COLO668 (cell line): ENCODE results near the gene GRHL1.
"Not testable (repeated sequence)": the region's sequence is repeated elsewhere in the genome, so short reads cannot be mapped to it uniquely, and the experiment has no call there.

Source experiments
- DNase-seq: peaks from one replicate; lab custom pipeline; 2025; ENCODE audit not compliant: unreplicated experiment; lab: John Stamatoyannopoulos, UW

GRHL1 gene

GRCh38 chr2:10022966-10023662 lies 71.6 kb downstream of the GRHL1 start:
- no peak for DNase-seq

GRCh38 chr2:10026940-10027569 lies 75.6 kb downstream of the GRHL1 start:
- no peak for DNase-seq

GRCh38 chr2:10027660-10028330 lies 76.3 kb downstream of the GRHL1 start:
- DNase-seq, result no peak

DNA sequence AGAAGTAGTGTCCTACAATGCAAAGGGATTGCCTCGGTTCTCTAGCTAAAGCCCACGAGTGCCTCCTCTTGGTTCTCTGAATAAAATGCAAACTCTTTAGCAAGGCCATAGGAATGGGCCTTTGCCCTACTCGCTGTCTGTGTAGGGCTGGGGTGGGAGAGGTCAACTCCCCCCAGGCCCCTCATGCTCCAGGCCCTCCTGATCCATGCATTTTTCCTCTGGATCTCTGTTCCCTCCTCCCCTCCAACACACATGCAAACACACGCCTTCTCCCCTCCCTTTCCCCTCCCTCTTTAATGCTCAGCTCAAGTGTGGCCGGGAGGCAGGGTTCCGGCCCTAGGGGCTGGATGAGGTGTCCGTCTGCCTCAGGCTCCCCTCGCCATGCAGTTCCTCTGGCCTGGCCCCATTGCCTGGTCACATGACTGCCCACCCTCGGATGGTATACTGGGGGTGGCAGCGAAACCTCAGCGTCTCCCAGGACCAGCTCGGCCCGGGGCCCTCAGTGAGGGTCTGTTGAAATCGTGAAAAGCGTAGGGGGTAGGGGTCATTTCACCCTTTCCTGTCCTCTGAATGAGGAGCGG lies 77.0 kb downstream of the GRHL1 start:
- no peak for DNase-seq

- no peak for DNase-seq
Measured at GRCh38 chr2:10028988-10029874, 77.7 kb downstream of the GRHL1 start.

- DNase-seq, result no peak
Measured at GRCh38 chr2:10029875-10030223, 78.4 kb downstream of the GRHL1 start.

- peak; percentile 26 for DNase-seq
Measured at GRCh38 chr2:10030311-10030736, 78.8 kb downstream of the GRHL1 start.

DNA sequence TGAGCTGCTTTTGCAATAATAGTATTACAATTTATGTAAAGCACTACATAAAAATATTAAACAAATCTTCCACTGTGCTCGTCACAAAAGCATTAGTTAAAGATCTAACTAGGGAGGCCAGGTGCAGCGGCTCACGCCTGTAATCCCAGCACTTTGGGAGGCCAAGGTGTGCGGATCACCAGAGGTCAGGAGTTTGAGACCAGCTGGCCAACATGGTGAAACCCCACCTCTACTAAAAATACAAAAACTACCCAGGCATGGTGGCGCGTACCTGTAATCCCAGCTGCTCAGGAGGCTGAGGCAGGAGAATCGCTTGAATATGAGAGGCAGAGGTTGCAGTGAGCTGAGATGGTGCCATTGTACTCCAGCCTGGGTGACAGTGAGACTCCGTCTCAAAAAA lies 79.3 kb downstream of the GRHL1 start:
- DNase-seq, result not testable (repeated sequence)

- DNase-seq, result no peak
Measured at GRCh38 chr2:10031886-10032745, 80.6 kb downstream of the GRHL1 start.

DNA sequence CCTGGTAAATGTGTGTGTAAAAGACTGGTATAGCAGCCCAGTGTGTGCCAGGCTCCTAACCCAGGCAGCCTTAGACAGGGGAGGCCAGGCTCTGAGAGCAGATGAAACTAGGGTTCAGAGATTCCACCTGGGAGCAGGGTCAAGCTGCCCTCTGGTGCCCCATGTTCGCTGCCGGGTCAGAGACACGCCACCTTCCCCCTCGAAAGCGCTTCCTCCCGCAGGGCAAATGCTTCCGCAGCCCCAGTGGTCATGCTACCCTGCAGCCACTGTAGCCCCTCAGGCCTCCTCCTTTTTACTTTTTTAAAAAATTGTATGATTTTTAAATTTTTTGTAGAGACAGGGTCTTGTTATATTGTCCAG lies 81.2 kb downstream of the GRHL1 start:
- DNase-seq, result no peak

GRCh38 chr2:10033251-10034006 lies 81.9 kb downstream of the GRHL1 start:
- no peak for DNase-seq

- no peak for DNase-seq
Measured at GRCh38 chr2:10034333-10035052, 83.0 kb downstream of the GRHL1 start.

DNA sequence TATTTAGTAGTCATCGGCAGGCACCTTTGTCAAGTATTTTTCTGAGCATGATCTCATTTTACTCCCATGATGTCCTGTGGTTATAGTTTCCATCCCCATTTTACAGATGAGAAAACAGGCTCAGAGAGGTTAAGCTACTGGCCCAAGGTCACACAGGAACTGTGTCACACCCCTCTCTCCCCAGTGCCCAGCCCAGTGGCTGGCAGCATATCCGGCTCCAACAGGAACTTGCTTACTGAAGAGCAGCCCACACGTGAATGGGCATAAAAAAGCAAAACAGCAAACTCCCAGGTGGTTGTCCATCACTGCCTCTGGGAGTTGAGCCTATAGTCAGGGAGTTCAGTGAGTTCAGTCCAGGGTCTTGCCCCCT lies 83.5 kb downstream of the GRHL1 start:
- no peak for DNase-seq

DNA sequence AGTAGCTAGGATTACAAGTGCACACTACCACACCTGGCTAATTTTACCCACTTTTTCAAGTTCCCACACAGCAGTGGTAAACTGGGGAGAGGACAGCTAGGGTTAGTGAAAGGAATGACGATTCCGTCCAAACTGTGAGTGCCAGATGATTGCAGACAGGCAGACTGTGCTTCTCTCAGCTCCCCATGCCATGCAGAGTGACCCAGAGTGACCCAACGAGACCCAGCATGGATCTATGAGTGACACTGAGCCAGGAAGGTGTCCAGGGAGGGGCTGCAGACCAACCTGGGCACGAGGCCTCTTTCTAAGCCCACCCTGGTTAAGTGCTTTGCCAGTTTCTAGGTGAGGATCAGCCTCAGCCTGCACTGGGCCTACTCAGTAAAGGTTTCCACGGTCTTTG lies 84.1 kb downstream of the GRHL1 start:
- DNase-seq, result no peak

GRCh38 chr2:10036095-10036884 lies 84.8 kb downstream of the GRHL1 start:
- DNase-seq, result peak; percentile 25

DNA sequence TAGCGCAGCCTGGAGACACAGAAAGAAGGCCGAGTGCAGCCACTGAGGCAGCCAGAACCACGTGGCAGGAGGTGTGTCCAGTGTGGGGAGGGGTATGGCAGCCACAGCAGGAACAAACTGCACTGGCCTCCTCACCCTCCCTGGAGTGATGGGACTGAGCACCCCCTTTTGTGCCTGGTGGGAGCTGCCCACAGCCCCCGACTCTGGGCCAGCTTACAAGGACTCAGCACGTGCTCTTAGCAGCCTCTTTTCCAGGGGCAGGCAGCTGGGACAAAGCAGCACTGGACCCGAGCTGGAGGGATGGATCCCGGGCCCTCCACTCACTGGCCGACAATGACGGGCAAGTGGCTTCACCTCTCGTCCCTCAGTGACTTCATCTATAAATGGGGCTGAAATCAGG lies 86.6 kb downstream of the GRHL1 start:
- no peak for DNase-seq

DNA sequence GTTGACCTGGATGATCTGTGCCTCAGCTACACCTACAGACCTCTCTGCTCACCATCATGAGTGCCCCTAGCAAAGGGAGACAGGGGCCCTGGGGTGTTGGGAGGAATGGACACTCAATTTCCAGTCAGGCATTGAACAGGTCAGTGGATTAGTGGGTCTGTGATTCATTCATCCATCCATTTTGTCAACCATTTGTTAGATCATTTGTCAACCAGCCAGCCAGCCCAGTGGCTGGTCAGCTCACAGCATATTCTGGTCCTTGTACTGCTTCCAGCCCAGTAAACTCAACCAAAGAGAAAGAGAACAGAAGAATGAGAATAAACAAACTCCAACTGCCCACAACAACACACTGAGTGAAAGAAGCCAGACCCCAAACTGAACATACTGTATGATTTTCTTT lies 87.2 kb downstream of the GRHL1 start:
- no peak for DNase-seq
